ENCODE data around the gene COPRS.

GRCh38 chr17:31908386-31908785, 49.3 kb upstream of the COPRS start:
- TF ChIP-seq, protein P1, sequence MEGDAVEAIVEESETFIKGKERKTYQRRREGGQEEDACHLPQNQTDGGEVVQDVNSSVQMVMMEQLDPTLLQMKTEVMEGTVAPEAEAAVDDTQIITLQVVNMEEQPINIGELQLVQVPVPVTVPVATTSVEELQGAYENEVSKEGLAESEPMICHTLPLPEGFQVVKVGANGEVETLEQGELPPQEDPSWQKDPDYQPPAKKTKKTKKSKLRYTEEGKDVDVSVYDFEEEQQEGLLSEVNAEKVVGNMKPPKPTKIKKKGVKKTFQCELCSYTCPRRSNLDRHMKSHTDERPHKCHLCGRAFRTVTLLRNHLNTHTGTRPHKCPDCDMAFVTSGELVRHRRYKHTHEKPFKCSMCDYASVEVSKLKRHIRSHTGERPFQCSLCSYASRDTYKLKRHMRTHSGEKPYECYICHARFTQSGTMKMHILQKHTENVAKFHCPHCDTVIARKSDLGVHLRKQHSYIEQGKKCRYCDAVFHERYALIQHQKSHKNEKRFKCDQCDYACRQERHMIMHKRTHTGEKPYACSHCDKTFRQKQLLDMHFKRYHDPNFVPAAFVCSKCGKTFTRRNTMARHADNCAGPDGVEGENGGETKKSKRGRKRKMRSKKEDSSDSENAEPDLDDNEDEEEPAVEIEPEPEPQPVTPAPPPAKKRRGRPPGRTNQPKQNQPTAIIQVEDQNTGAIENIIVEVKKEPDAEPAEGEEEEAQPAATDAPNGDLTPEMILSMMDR (IDR thresholded peaks at IDR 0.05; ENCODE audit: control extremely low read depth in 1 of 3, insufficient read depth in 1 of 3, low read depth in 1 of 3, low read length in 3 of 3) = no peak
- TF ChIP-seq EP300 (IDR thresholded peaks at IDR 0.05; ENCODE audit: borderline replicate concordance in 1 of 2, low read depth in 2 of 2, low read length in 2 of 2) = no peak
